GM11168 (cell line): ENCODE results near the gene GFOD1.
"Not testable (repeated sequence)": the region's sequence is repeated elsewhere in the genome, so short reads cannot be mapped to it uniquely, and the experiment has no call there.

Source experiments
- in situ Hi-C: fragments of 300-500 bp; cut with MboI; formaldehyde crosslinking; loops from one replicate; pipeline ENCODE4 v1.12.0; 2022; ENCODE audit warnings: low sequenced_read_pairs; ENCODE audit not compliant: unreplicated experiment

The GFOD1 gene

DNA sequence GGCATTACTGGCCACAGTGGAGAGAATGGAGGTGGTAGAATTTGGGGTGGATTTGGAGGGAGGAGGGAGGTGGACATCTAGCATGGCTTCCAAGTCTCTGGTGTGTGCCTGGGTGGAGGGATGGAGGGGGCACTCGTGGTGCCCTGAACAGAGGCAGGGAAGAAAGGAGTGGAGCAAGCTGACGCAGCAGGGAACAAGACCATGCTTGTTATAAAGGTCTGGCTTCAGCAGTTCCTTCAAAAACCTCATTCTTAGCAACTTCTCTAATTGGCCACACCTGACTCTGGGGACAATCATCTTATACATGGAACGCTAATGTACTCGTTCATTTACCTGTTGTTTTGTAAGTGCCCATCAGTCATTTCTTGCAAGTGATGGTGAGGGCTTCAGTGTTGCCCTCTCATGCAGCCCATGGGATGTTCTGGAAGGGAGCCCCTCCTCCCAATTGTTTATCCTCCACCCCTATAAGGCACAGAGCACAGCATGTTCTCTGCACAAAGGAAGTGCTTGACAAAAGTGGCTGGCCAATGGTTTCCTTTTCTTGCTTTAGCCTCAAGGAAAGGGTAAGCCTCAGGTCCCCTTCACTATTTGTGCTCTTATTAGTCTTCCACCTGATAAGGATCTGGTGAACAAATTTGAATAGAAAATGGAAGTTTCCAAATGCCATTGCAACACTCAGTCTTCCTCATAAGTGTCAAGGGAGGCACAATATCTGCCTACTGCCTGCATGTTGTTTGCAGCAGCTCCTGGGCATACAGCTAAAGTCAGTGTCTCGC lies 39.3 kb downstream of the GFOD1 start:
- in situ Hi-C loops, result no loop called here

DNA sequence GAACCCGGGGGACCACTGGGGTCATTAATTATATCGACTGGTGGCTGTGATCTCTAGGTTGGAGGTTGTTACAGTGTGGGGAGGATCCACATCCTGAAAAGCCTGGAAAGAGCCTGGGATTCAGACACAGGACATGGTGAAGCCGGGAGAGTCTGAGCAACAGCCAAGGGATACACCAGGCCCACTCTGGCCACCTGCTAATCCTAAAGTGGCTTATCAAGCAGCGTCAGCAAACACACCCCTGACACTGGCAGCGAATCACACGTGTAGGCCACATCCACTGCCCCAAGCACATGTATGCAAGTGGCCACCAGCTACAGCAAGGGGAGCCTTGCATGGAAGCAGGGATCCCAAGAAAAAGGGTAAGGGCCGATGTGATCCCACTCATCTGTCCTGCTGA lies 41.0 kb downstream of the GFOD1 start:
- in situ Hi-C loops, result no loop called here

DNA sequence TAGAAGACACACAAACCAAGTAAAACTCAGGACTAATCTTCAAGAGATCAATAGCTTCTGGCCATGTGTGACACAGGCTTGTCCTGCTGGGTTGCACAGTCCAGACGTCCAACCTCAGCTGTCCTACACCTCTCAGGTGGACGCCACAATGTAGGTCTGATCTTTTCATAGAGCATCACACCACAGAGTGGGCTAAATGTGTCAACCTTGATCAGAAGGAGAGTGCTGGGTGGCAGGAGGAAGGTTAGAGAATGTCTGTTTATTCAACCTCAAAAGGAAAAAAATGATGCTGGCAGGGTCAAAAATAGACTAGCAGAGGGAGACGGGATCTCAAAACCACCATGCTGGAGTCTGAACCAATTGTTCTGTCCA lies 41.7 kb downstream of the GFOD1 start:
- in situ Hi-C loops, result no loop called here

DNA sequence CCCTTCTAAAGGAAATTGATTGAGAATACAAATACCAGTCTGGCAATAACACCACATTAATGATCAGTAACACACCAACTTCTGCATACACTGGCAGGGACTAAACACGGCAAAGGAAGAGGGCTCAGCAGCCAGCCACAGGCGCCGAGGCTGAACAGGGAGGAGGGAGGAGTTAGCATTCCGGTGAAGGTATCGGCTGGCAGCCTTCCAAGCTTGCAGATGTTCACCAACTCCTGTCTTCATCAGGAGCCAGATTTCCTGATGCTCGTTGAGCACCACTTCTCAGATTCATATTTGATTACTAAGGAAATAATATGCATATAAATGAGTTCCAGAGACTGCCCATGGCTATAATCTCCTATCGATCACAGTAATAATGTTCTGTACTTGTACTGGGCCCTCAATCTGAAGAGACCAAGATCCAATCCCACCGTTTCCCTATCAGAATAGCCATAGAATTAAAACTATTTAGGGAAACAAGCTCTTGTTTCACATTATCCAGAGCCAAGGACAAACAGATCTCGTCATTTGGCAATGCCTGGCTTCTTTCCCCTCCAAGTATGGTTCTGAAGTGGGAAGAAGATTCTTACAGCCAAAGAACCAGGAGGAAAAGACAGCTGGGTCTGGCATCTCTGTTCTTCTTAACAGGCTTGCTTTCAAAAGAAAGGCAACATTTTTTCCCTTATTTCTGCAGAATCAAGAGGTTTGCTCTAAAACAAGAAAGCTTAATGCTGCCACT lies 42.2 kb downstream of the GFOD1 start:
- in situ Hi-C loops, result no loop called here

DNA sequence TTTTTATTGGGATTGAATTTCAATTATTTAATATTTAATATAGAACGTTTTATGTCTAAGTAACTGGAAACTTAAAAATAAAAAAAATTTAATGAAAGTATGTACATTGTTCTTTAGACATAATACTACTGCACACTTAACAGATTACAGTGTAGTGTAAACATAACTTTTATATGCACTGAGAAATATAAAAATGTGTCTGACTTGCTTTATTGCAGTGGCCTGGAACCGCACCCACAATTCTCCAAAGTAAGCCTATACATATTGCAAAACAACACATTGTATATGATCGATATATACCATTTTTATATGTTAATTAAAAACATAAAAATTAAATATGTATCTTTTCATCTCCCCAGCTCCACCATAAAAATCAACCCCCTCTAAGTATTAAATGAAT lies 42.8 kb downstream of the GFOD1 start:
- in situ Hi-C loops, result no loop called here

DNA sequence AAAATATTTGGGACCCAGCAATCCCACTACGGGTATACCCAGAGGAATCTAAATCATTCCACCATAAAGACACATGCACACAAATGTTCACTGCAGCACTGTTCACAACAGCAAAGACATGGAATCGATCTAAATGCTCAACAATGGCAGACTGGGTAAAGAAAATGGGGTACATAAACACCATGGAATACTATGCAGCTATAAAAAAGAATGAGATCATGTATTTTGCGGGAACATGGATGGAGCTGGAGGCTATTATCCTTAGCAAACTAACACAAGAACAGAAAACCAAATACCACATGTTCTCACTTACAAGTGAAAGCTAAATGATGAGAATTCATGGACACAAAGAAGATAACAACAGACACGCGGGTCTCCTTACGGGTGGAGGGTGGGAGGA lies 43.4 kb downstream of the GFOD1 start:
- in situ Hi-C loops, result not testable (repeated sequence)

DNA sequence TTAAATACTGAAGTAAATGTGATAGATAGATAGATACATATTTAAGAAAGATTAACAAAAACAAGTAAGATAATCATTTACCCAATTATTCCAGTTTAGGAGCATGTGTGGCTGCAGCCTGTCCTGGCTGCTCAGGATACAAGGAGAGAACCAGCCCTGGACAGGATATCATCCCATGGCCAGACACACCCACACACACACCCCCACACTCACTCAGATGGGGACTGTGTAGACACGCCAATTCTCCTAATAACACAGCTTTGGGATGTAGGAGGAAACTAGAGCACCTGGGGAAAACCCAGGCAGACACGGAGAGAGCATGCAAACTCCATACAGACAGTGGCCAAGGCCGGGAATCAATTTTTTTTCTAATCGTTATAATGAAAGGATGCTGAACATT lies 45.6 kb downstream of the GFOD1 start:
- in situ Hi-C loops, result no loop called here

DNA sequence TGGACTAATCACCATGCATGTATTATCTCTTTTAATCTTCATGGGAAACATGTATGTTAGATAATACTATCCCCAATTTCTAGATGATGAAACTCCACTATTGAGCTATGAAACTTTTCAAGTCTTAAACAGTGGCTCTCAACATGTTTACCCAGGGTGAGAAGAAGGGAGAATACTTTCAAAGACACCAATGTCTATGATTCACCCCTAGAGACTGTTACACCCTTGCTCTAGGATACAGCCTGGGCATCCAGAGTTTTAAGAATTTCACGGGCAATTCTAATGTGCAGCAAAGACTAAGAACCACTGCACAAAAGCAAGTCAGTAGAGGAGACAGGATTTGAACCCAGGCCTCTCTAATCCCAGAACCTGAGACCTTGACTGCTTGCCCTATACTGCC lies 47.8 kb downstream of the GFOD1 start:
- in situ Hi-C loops, result no loop called here

DNA sequence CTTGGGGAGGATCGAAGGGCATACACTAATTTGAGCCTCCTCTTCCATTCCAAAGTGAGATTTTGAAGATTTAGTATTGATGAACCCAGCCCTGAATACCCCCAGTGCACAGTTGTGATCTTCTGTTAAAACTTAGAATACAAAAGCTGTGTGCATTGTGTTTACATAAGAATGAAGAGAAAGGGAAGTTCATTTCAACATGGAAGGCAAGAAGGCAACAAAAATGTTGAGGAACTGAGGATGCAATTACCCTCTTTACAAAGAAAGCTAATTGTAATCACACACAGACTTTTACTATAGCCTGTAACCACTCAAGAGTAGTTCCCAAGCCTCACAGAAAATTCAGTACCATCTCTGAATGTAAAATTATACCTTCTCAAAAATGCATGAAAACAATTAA lies 49.3 kb downstream of the GFOD1 start:
- in situ Hi-C loops, result no loop called here

DNA sequence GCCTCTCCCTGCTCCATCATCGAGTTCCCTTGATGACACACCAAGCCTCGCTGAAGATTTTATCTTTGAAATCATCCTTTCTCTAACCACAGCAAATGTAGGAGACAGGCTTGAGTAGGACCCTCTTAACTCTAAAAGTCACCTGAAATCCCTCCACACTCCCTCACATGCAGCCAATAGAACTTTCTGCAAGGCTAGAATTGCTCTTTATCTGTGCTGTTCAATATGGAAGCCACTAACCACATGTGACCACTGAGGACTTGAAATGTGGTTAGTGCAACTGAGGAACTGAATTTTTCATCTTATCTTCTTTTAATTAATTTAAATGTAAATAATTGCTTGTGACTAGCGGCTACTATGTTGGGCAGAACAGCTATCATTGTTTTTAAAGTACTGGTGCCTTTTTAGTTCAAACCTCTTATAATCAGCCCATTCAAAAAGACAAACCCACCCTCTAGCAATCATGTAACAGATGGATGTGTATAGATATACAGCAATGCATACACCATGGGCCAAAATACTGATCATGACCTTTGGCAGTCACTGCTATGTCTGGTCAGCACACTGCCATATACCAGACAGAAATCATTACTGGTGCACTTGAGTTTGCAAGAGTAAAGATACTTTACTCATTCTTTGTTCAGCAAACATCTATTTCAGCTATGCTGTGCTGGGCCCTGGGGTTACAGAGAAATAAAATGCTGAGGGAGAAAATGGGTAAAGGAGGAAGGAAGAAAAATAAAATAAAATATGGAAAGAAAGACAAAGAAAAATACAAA lies 50.0 kb downstream of the GFOD1 start:
- in situ Hi-C loops, result no loop called here

DNA sequence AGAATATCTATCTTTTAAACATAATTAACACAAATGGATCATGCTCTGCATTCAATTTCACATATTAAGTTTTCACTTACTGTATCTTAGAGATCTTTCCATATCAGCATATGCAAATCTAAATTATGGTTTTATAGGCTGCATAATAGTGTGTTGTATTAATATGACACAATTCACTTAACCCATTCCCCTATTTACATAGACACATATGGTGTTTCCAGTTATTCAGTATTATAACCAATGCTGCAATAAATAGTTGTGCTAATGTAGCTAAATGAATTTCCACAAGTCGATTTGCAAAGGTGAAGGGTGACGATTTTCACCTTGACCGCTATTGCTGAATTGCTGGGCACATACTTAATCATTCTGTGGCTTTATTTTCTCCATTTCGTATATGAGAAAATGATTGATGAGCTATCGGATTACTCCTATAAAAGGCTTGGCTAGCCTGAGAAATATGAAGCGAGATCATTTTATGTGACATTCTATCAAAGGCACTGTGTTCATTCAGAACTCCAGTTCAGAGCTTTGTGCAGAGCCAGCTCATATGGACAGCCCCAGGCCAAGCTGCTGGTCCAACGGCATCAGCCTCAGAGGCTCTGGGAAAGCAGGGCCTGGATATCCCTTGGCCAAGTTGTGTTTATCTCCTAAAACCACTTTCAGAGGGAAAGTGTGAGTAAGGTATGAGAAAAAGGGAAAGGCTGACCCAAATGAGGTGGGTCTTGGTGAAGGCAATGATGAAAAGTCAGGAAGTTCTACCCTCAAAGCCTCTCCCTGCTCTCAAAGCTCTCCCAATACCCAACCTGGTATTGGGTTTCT lies 50.8 kb downstream of the GFOD1 start:
- in situ Hi-C loops, result no loop called here

DNA sequence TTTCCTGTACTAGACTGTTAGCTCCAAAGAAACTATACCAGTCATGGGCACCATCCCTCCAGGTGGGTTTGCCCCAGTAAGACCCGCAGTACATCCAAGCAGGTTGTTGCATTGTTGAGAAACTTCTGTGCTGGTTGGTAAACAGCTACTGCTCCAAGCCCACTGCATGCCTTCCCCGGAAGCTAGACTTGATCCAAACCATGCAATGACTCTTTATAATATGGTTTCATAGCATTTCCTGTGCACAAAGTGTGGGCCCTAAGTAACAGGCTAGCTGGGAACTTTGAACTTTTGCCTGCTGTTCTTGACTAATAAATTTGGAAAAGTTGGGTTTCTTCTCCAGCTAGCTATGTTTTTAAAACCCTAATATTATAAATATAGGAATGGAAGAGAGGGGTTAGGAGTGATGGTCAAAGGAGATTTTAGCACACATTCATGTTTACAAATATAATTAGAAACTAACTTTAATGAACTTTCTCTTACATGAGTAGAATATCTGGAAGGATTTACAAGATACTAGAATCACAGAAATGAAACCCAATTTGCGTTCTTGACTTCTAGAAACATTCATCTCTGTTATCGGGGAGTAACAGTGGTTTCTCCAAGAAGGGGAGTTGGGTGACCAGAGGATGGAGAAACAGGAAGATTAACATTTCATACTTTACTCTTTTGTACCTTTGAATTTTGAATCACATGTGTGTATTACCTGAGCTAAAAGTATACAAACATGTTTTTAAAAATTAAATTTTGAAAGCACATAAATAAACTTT lies 51.7 kb downstream of the GFOD1 start:
- in situ Hi-C loops, result no loop called here

DNA sequence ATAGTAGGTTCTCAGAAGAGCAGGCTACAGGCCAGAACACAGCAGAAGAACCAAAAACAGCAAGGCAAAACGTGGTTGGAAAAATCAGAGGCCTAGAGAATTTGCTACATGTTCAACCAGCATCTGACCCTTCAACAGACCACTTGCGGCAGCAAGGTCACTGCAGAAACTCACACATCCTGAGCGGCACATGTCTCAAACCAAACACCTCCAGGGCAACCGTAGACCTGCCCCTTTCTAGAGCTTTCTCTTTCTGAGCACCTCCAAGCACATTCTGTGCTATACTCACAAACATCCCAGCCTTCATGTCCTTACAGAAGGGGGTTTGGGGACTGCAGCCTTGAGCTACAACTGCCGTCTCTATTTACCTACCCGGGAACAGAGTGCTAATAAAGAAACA lies 52.6 kb downstream of the GFOD1 start:
- in situ Hi-C loops, result no loop called here

DNA sequence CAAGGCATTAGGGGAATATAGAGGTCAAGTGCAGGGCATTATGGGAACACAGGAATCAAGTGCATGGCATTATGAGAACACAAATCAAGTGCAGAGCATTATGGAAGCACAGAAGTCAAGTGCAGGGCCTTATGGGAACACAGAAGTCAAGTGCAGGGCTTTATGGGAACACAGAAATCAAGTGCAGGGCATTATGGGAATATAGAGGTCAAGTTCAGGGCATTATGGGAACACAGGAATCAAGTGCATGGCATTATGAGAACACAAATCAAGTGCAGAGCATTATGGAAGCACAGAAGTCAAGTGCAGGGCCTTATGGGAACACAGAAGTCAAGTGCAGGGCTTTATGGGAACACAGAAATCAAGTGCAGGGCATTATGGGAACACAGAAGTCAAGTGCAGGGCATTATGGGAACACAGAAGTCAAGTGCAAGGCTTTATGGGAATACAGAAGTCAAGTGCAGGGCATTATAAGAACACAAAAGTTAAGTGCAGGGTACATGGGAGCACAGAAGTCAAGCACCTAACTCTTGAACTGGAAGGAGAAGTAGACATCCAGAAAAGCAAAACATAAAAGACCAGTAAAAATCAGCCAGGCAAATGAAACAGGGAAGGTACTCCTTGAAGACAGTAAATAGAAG lies 53.1 kb downstream of the GFOD1 start:
- in situ Hi-C loops, result not testable (repeated sequence)

DNA sequence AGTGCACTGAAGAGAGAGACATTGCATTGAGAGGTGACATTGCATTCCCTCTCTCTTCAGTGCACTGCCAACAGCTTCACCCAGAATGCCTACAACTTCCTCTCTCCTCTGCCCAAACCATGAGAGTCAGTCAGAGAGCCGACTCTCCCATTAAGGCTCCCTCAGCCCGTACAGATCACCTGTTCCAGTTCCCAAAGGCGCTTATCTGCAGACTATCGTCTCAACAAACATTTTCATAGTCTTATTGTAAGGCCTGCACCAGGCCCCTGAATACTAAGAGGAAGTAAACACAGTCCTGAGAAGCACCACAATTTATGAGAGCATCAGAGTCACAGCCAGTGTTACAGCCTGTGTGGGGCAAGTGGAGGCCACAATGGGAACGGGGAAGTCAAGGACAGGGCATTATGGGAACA lies 53.7 kb downstream of the GFOD1 start:
- in situ Hi-C loops, result no loop called here

DNA sequence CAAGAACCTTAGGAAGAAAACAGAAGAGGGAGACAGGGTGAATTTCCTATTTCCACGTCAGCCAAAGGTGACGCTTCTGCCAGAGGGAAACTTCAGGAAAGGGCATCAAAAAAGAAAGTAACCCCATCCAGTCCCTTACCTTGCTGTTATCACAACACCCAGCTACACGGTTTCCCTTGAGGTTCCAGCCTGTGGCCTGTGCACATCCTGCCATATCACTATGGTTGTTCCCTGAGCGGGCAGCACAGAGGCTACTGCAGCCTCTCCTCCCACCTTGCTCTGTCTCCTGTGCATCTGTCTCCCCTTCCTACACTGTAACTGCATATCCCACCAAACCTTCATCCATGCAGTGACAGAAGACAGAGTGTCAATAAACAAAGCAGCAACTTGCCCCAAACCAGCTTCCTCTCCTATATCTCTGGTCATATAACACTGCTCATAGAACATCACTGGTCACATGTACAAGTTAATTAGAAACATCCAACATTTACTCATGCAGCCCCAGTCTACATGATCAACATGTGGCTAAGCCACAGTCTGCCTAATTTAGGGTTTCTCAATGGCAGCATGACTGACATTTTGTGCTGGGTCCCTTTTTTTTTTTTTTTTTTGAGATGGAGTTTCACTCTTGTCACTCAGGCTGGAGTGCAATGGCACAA lies 54.7 kb downstream of the GFOD1 start:
- in situ Hi-C loops, result no loop called here

DNA sequence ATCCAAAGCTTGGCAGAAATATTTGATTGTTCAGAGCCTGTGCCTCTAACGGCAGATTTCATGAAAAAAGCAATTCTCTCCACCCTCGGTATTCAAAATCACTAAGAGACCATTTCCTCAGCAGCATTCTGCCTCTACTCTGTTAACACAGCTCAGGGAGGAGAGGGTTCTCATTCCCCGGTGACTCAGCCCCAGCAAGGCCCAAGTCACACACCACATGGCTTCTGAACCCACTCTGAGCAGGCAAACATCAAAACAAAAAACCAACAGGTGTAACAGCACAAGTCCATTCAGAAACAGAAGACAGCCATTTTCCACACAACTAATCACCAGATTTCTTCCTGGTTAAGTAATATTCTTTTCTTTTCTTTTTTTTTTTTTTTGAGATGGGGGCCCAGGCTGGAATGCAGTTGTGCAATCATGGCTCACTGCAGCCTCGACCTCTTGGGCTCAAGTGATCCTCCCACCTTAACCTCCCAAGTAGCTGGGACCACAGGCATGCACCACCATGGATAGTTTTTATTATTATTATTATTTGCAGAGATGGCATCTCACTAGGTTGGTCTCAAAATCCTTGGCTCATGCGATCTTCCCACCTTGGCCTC lies 55.4 kb downstream of the GFOD1 start:
- in situ Hi-C loops, result no loop called here

DNA sequence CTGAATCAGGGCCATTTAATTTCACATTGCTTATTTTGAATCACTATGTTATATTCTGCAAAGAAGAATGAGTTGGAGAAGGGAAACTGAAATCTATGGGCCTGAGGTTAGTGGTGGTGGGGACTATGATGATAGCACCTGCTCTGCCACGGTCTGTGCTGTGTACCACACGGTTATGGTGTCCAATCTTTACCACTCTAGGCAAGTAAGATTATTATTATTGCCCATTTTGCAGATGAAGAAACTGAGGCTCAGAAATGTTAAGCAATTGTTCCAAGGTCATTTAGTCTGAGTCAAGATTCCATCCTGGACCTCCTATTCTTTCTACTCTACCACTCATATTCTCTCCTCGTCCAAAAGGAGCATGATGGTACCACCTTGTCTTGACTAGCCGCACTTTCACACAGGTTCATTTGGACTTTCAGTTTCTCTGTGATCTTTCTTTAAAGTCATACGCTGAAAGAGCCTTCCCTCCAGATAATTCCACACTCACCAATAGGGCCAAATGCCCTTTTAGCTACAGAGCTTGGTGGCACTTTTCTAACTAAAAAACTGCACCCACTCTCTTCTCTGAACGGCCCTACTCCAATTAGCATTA lies 56.2 kb downstream of the GFOD1 start:
- in situ Hi-C loops, result no loop called here
